Mesenteric fat pad (tissue), 1 donor: Measurements from ENCODE around the gene PABPN1. TPM values are rescaled to one million over a fixed set of nuclear protein-coding genes. Genes with fewer than 3 reads are reported as not detected.
"Not testable (repeated sequence)": the region's sequence is repeated elsewhere in the genome, so short reads cannot be mapped to it uniquely, and the experiment has no call there.

ENCODE experiments used
- DNase-seq: peaks from one replicate; pipeline ENCODE4 v3.0.0-alpha.2; 2020; ENCODE audit warnings: low spot score
- long read RNA-seq: library from polyadenylated mRNA; unstranded; transcript quantifications from one replicate; pipeline ENCODE4 v2.0.0, GENCODE V29; 2020
- total RNA-seq: library from RNA; stranded (reverse); fragmentation: NEBNext Ultra II Directional; extraction: Animal tissue kit (Norgen Biotek cat#: 25700); gene quantifications from one replicate; pipeline ENCODE4 v1.2.1, GENCODE V29; 2021
- donor health status: DM: yes; HTN: yes; CAD: no.

Gene PABPN1
- total RNA-seq, result 129 TPM
- long read RNA-seq, partial matches to known transcripts, result 0 of 23 reads
- long read RNA-seq, other reads (novel, unspliced or antisense), result 14 of 23 reads

- peak; percentile 99 for DNase-seq
These were observed at the start of gene PABPN1 for GRCh38 chr14:23320584-23321571. Gene PABPN1 (plus strand): TSS chr14:23321457. CDS start chr14:23321470, 13 bp downstream.

GRCh38 chr14:23275412-23275811, 45.8 kb upstream of the PABPN1 start:
- no peak for DNase-seq

- DNase-seq, result no peak
These were observed 44.1 kb upstream of the PABPN1 start for GRCh38 chr14:23277189-23277588.

GRCh38 chr14:23277928-23278327, 43.3 kb upstream of the PABPN1 start:
- not testable (repeated sequence) for DNase-seq

- no peak for DNase-seq
These were observed 40.0 kb upstream of the PABPN1 start for GRCh38 chr14:23281247-23281646.

GRCh38 chr14:23284654-23285529, 36.4 kb upstream of the PABPN1 start:
- DNase-seq, result no peak

GRCh38 chr14:23285530-23286019, 35.7 kb upstream of the PABPN1 start:
- no peak for DNase-seq

GRCh38 chr14:23286020-23286901, 35.0 kb upstream of the PABPN1 start, which contains the start of gene HOMEZ:
Gene HOMEZ (minus strand): TSS chr14:23286132. CDS start chr14:23285952, 180 bp downstream.
- peak; percentile 100 for DNase-seq

- DNase-seq, result no peak
These were observed 34.3 kb upstream of the PABPN1 start for GRCh38 chr14:23286902-23287479.

- DNase-seq, result no peak
These were observed 26.3 kb upstream of the PABPN1 start for GRCh38 chr14:23294734-23295561.

GRCh38 chr14:23296012-23296777, 25.1 kb upstream of the PABPN1 start:
- DNase-seq, result no peak

GRCh38 chr14:23297096-23297495, 24.2 kb upstream of the PABPN1 start:
- no peak for DNase-seq

- DNase-seq, result no peak
These were observed 23.5 kb upstream of the PABPN1 start for GRCh38 chr14:23297611-23298277.

- DNase-seq, result no peak
These were observed 21.9 kb upstream of the PABPN1 start for GRCh38 chr14:23299211-23299957.

GRCh38 chr14:23299986-23300686, 21.1 kb upstream of the PABPN1 start:
- no peak for DNase-seq

GRCh38 chr14:23300687-23301223, 20.5 kb upstream of the PABPN1 start:
- no peak for DNase-seq
